ENCODE results near the gene ZNF579.
"Not testable (repeated sequence)": the region's sequence is repeated elsewhere in the genome, so short reads cannot be mapped to it uniquely, and the experiment has no call there.

Gene ZNF579

GRCh38 chr19:55569477-55569876 lies 11.2 kb downstream of the ZNF579 start:
- not testable (repeated sequence) for DNase-seq (ENCODE audit: low read depth, low spot score)

DNA sequence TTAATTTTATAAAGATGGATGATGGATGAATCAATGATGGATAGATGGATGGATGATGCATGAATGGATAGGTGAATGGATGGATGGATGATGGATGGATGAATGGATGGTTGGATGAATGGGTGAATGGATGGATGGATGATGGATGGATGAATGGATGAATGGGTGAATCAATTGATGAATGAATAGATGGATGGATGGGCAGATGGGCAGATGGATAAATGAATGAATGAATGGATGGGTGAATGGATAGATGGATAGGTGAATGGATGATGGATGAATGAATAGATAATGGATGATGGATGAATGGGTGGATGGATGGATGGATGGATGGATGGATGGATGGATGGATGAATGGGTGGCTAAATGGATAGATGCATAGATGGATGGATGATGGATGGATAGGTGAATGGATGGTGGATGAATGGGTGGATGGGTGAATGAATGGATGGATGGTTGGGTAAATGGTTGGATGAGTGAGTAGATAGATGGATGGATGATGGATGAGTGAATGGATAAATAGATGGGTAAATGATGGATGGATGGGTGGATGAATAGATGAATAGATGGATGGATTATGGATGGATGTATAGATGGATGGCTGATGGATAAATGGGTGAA lies 12.8 kb downstream of the ZNF579 start:
- no peak for DNase-seq (ENCODE audit: low read depth, low spot score)

- no peak for DNase-seq (ENCODE audit: low read depth, low spot score)
Observed at GRCh38 chr19:55566823-55567222, 13.8 kb downstream of the ZNF579 start.

DNA sequence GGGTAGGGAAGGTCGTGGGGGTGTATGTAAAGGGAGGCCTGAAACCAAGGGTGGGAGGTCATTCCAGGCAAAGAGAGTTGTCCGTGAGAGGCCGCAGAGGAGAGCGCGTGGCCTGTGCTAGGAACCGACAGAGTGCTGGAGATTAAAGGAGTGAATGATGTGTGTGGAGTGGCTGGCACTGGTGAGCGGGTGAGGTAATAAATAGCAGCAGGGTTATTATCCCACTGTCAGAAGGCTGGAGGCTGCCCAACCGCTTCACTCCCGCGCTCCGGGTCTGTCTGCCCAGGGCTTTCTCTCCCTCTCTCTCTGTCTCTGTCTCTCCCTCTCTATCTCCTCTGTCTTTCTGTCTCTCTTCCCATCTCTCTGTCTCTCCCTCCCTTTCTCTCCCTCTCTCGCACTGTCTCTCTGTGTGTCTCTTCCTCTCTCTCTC lies 17.4 kb downstream of the ZNF579 start:
- no peak for DNase-seq (ENCODE audit: low read depth, low spot score)

- no peak for DNase-seq (ENCODE audit: low read depth, low spot score)
Observed at GRCh38 chr19:55559684-55560083, 21.0 kb downstream of the ZNF579 start.

GRCh38 chr19:55554741-55555152 lies 25.9 kb downstream of the ZNF579 start:
- DNase-seq (ENCODE audit: low read depth, low spot score): no peak

- no peak for DNase-seq (ENCODE audit: low read depth, low spot score)
Observed at GRCh38 chr19:55554302-55554701, 26.3 kb downstream of the ZNF579 start.

- no peak for DNase-seq (ENCODE audit: low read depth, low spot score)
Observed at GRCh38 chr19:55553217-55554182, 27.1 kb downstream of the ZNF579 start.

DNA sequence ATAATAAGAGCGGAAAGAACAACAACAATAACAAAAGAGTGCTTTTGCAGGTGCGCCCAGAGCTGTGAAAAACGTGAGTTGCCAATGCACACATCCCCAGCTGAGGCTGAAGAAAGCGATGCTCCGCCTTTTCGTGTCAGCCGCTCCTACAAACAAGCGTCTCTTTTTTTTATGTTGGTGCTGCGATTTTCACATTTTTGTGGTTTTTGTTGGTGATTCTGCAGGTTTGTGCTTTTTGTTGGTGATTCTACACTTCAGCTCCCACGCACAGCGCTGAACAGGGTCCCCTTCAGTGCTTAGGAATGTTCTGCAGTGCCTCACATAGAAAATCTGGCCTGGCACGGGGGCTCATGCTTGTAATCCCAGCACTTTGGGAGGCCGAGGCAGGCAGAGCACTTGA lies 28.0 kb downstream of the ZNF579 start:
- no peak for DNase-seq (ENCODE audit: low read depth, low spot score)

- no peak for DNase-seq (ENCODE audit: low read depth, low spot score)
Observed at GRCh38 chr19:55552206-55552605, 28.4 kb downstream of the ZNF579 start.

DNA sequence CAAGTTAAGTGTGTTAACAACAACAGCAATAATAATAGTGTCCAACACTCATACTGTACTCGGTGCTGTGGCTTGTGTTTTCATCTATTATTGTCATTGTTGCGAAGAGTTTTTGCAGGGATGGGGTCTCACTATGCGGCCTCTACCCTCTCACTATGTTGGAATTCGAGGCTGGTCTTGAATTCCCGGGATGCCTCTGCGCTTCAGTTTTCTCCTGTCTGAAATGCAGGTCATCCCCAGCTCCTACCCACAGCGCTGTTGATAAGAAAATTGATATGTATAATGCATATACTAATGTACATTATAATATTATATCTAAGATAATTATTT lies 30.4 kb downstream of the ZNF579 start:
- DNase-seq (ENCODE audit: low read depth, low spot score): no peak

GRCh38 chr19:55549500-55550320 lies 30.9 kb downstream of the ZNF579 start:
- DNase-seq (ENCODE audit: low read depth, low spot score): no peak

GRCh38 chr19:55546822-55547614 lies 33.6 kb downstream of the ZNF579 start:
- DNase-seq (ENCODE audit: low read depth, low spot score): no peak

DNA sequence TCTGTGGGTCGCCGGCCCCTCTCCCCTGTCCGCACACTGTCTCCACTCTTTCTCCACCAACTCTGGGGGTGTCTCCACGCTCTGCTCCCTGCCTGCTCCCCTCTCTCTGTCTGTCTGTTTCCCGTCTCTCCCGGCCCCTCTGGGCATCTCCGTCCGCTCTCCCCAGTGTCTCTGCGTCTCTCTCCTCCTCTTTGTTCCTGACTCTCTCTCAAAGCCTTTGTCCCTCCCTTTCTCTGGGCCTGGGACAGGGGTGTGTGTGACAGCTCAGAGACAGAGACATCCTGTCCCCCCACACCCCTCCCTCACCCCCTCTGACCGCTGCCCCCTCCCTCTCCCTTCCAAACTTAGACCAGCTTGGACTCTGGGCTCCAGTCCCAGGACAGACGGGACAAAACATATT lies 34.6 kb downstream of the ZNF579 start:
- no peak for DNase-seq (ENCODE audit: low read depth, low spot score)

GRCh38 chr19:55545443-55545842 lies 35.2 kb downstream of the ZNF579 start, which contains the start of gene SBK3:
TSS of gene SBK3 (minus strand) at chr19:55545543. CDS start at chr19:55545543, 0 bp downstream.
- DNase-seq (ENCODE audit: low read depth, low spot score): no peak

DNA sequence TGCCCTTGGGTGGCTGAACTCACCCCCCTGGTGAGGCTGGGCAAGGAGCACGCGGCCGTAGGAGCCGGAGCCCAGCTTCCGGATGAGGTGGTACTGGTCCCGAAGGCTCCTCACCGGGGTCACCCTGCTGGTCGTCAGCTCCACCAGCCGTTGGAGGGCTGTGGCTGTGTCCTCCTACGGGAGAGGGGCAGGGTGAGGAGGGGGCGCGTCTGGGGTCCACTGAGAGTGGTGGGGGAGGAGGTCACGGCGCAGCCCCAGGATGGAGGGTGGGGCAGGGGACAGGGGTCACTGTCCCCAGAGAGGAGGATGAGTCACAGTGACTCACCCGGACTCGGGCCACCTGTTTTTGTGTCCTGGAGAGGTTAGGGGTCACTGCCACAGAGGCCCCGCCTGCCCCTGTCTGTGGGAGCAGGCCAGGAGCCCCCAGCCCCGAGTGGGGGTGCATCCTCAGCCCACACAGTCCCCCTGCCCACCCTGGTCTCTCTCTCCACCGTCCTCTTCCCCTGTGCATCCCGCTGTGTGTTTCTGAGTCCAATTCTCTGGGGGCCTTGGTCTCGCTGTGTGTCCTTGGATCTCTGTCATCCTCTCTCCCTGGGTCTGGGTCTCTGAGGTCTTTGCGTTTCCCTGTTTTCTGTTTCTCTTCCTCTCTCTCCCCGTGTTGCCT lies 35.7 kb downstream of the ZNF579 start:
- no peak for DNase-seq (ENCODE audit: low read depth, low spot score)

GRCh38 chr19:55544014-55544413 lies 36.6 kb downstream of the ZNF579 start:
- no peak for DNase-seq (ENCODE audit: low read depth, low spot score)

DNA sequence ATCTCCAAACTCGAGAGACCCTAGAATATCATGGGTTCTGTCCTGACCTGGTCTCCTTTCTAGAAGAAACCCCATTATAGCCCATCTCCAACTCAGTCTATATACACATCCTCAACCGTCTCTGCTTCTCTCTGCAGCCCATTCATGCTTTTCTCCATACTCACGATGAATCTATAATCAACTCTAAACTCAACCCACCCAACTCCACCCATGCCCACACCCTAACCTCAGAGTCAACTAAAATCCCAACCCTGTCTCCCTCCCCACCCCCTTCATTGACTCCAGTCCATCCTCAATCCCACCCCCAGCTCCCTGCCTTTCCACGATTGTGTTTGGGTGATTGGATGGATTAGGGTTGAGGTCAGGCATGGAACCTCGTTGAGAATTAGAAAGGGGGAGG lies 37.1 kb downstream of the ZNF579 start:
- DNase-seq (ENCODE audit: low read depth, low spot score): no peak

GRCh38 chr19:55542292-55542855 lies 38.3 kb downstream of the ZNF579 start:
- no peak for DNase-seq (ENCODE audit: low read depth, low spot score)

GRCh38 chr19:55541091-55541490 lies 39.6 kb downstream of the ZNF579 start:
- no peak for DNase-seq (ENCODE audit: low read depth, low spot score)

Data from activated naive CD8-positive, alpha-beta T cell treated with anti-CD3 and anti-CD28 coated beads, Interleukin-2, amount 50 U/mL, for 16 hours (primary cell).